ENCODE data around the gene SST. TPM values are rescaled to one million over a fixed set of nuclear protein-coding genes. Genes with fewer than 3 reads are reported as not detected.

The SST gene
- total and polyA plus RNA-seq, 2 of the 13 experiments (the other 11 are each of a cell fraction or from before 2014, with no cell fraction given), result not detected

DNA sequence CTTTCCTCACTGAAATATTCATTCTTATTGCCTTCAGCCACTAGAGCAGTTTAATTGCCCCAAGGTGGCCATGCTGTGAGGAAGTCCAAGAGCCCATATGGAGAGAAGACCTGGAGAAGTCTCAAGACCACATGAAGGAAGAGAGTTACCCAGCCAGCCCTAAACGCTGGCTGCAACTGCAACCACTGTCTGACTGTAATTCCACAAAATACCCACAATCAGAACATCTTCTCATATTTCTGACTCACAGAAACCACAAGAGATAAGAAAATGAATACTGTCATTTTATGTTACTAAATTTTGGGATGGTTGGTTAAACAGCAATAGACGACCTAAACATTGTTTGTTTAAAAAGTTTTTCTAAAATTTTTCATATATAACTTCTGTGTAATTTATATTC lies 14.7 kb upstream of the SST start:
- no peaks in the 10 kb centered on the region for H3K79me2 ChIP-seq (ENCODE audit: insufficient read depth, low read length)
- H3K4me2 ChIP-seq (ENCODE audit: low read depth, low read length), result no peak overlapping the region
- H3K27me3 ChIP-seq (ENCODE audit: control insufficient read depth in 1 of 2, insufficient read depth in 2 of 2, low read length in 2 of 2), result 0 out of 5 replicates have a peak, but pooled peaks cover 0 to under 1% of the 10 kb centered on the region in 2 experiments
- no peak for ATAC-seq
- ChIA-PET POLR2A (no interaction called here), CTCF (ENCODE audit: low intra/inter-chr PET ratio, low total read pairs) (no interaction called here)
- H3K9ac ChIP-seq (ENCODE audit: insufficient read depth, low read depth, low read length), result no peak overlapping the region
- no peak overlapping the region for H3K27ac ChIP-seq (ENCODE audit: extremely low read length, insufficient read depth, low read length)
- no peak overlapping the region for H3K4me3 ChIP-seq (replicated peaks in 1 of 3; ENCODE audit: insufficient read depth in 1 of 3, low read depth in 2 of 3, low read length in 3 of 3)
- TF ChIP-seq ZFP90 (CRISPR knock-in tag; IDR thresholded peaks at IDR 0.05; ENCODE audit: borderline replicate concordance) (no peak), SCMH1 (CRISPR knock-in tag; IDR thresholded peaks at IDR 0.05; ENCODE audit: borderline replicate concordance) (no peak), ZNF773 (CRISPR knock-in tag; IDR thresholded peaks at IDR 0.05; ENCODE audit: borderline replicate concordance) (no peak), ZNF670 (CRISPR knock-in tag; IDR thresholded peaks at IDR 0.05; ENCODE audit: borderline replicate concordance) (no peak), ZNF44 (CRISPR knock-in tag; IDR thresholded peaks at IDR 0.05) (no peak), GZF1 (CRISPR knock-in tag; IDR thresholded peaks at IDR 0.05) (no peak)
- TF ChIP-seq, protein P1, sequence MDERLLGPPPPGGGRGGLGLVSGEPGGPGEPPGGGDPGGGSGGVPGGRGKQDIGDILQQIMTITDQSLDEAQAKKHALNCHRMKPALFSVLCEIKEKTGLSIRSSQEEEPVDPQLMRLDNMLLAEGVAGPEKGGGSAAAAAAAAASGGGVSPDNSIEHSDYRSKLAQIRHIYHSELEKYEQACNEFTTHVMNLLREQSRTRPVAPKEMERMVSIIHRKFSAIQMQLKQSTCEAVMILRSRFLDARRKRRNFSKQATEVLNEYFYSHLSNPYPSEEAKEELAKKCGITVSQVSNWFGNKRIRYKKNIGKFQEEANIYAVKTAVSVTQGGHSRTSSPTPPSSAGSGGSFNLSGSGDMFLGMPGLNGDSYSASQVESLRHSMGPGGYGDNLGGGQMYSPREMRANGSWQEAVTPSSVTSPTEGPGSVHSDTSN (CRISPR knock-in tag; IDR thresholded peaks at IDR 0.05), result no peak
- TF ChIP-seq, protein P2, sequence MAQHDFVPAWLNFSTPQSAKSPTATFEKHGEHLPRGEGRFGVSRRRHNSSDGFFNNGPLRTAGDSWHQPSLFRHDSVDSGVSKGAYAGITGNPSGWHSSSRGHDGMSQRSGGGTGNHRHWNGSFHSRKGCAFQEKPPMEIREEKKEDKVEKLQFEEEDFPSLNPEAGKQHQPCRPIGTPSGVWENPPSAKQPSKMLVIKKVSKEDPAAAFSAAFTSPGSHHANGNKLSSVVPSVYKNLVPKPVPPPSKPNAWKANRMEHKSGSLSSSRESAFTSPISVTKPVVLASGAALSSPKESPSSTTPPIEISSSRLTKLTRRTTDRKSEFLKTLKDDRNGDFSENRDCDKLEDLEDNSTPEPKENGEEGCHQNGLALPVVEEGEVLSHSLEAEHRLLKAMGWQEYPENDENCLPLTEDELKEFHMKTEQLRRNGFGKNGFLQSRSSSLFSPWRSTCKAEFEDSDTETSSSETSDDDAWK (CRISPR knock-in tag; IDR thresholded peaks at IDR 0.05), result no peak
- no TSS peak for BruUV-seq (replicated peaks)
- 3% methylated on average over 2 of the region's 2 CpGs for WGBS (ENCODE audit: low lambda C conversion rate)
- H3K9me3 ChIP-seq (ENCODE audit: low read length), result no peaks in the 10 kb centered on the region
- FAIRE-seq, result no peak
- DNase-seq (ENCODE audit: low spot score), result no peak
- intact Hi-C loops (cut with micrococcal nuclease; ENCODE audit: unreplicated experiment) (no loop called here), in situ Hi-C loops (cut with HindIII; ENCODE audit: extremely low pct_ligation_motif_present, low pct_unique_long_range_greater_than_20kb) (loop anchor here (5.0 kb wide), 1 partner anchor 463 kb away; no protein-coding TSS in a partner anchor)
- H4K20me1 ChIP-seq (ENCODE audit: insufficient read depth, low read length), result no peaks in the 10 kb centered on the region
- H3K36me3 ChIP-seq (replicated peaks in 1 of 2; ENCODE audit: control insufficient read depth in 1 of 2, insufficient read depth in 2 of 2, low read length in 2 of 2), result no peaks in the 10 kb centered on the region
- H3K4me1 ChIP-seq (ENCODE audit: insufficient read depth, low read length), result no peaks in the 10 kb centered on the region
- H2AFZ ChIP-seq (ENCODE audit: low read length), result no peak overlapping the region

All from HepG2 (cell line).